GM13976 (cell line): Measurements from ENCODE around the gene MYOF.

Source experiments
- DNase-seq: peaks from one replicate; pipeline ENCODE4 v3.0.0; 2012; ENCODE audit warnings: low spot score
- CTCF ChIP-seq: IDR thresholded peaks from 2 replicates; pipeline ENCODE4 v1.5.1; 2012; ENCODE audit warnings: borderline replicate concordance, mild to moderate bottlenecking; ENCODE audit not compliant: insufficient read depth; ENCODE audit errors: extremely low read depth, missing control alignments, control extremely low read depth
- in situ Hi-C: fragments of 300-500 bp; cut with MboI; formaldehyde crosslinking; loops from one replicate; pipeline ENCODE4 v1.12.0; 2022; ENCODE audit warnings: low sequenced_read_pairs, mixed read lengths, inconsistent platforms; ENCODE audit not compliant: unreplicated experiment

MYOF gene

GRCh38 chr10:93385345-93385744 lies 96.8 kb downstream of the MYOF start:
- DNase-seq, result no peak
- no peak for TF ChIP-seq CTCF
- in situ Hi-C loops, result loop anchor here (10.0 kb wide), 1 partner anchor 99 kb away; the partner anchor contains the start of gene MYOF

- no peak for TF ChIP-seq CTCF
- in situ Hi-C loops, result loop anchor here (10.0 kb wide), 1 partner anchor 101 kb away; the partner anchor contains the start of gene MYOF
- no peak for DNase-seq
These were observed 98.1 kb downstream of the MYOF start for GRCh38 chr10:93384006-93384405.

GRCh38 chr10:93383562-93383981 lies 98.6 kb downstream of the MYOF start:
- in situ Hi-C loops, result loop anchor here (10.0 kb wide), 1 partner anchor 101 kb away; the partner anchor contains the start of gene MYOF
- no peak for TF ChIP-seq CTCF
- DNase-seq, result no peak

- TF ChIP-seq CTCF, result no peak
- DNase-seq, result no peak
- in situ Hi-C loops, result loop anchor here (10.0 kb wide), 1 partner anchor 105 kb away; the partner anchor contains the start of gene MYOF
These were observed 102.2 kb downstream of the MYOF start for GRCh38 chr10:93379731-93380575.

GRCh38 chr10:93378997-93379730 lies 103.0 kb downstream of the MYOF start:
- no peak for TF ChIP-seq CTCF
- in situ Hi-C loops, result no loop called here
- DNase-seq, result no peak

- TF ChIP-seq CTCF, result no peak
- in situ Hi-C loops, result no loop called here
- no peak for DNase-seq
These were observed 104.1 kb downstream of the MYOF start for GRCh38 chr10:93378039-93378438.
